Cardiac fibroblast (primary cell): ENCODE data around the gene CYP46A1.
A peak's percentile ranks its signal among the peaks of the same experiment; 100 is the strongest.

Experiments used
- DNase-seq, 2 donors: peaks; one replicate each; pipeline versions ENCODE4 v3.0.0 to v3.0.0-alpha.2; 2010; ENCODE audit warnings: low read depth in 2 of 2
- H3K4me3 ChIP-seq, 2 donors: replicated peaks in 1 of 2; 1 replicate in 1 of 2; 2 replicates in 1 of 2; pipeline ENCODE4 v1.5.1; 2011; ENCODE audit warnings: low read depth in 2 of 2, low read length in 2 of 2, mild to moderate bottlenecking in 2 of 2, moderate library complexity in 1 of 2
- TF ChIP-seq, protein P1 (sequence below): IDR thresholded peaks from one replicate; pipeline ENCODE4 v1.5.1; 2011; ENCODE audit warnings: low read depth, mild to moderate bottlenecking, low read length, inconsistent platforms

Gene CYP46A1

DNA sequence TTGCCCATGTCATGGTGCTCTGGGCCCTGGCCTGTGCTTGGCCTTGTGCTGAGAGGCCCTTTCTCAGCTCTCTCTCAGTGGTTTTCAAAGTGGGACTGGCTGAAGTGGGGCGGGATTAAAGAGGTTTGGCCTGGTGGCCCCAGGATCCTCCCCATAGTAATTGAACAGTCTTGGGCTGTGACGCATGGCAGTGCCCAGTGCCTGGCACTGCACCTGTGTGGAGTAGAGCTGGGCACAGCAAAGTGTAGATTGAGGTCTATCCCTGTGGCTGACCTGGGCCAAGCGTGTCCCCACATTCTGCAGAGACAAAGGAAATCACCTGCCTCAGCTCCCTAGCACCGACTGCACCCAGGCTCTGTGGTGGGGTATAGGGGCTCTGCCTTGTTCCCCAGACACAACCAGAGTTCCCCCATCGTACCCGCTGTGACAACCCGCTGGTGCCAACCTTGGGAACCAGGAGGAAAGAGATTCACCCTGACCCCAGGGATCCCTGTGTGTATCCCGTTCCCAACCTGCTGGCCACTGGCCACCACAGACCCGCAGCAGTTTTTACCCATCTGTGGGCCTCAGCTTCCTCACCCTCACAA is 9.9 kb upstream of the CYP46A1 start:
- TF ChIP-seq, protein P1, sequence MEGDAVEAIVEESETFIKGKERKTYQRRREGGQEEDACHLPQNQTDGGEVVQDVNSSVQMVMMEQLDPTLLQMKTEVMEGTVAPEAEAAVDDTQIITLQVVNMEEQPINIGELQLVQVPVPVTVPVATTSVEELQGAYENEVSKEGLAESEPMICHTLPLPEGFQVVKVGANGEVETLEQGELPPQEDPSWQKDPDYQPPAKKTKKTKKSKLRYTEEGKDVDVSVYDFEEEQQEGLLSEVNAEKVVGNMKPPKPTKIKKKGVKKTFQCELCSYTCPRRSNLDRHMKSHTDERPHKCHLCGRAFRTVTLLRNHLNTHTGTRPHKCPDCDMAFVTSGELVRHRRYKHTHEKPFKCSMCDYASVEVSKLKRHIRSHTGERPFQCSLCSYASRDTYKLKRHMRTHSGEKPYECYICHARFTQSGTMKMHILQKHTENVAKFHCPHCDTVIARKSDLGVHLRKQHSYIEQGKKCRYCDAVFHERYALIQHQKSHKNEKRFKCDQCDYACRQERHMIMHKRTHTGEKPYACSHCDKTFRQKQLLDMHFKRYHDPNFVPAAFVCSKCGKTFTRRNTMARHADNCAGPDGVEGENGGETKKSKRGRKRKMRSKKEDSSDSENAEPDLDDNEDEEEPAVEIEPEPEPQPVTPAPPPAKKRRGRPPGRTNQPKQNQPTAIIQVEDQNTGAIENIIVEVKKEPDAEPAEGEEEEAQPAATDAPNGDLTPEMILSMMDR = no peak
- H3K4me3 ChIP-seq = no peak overlapping the region
- no peak for DNase-seq

DNA sequence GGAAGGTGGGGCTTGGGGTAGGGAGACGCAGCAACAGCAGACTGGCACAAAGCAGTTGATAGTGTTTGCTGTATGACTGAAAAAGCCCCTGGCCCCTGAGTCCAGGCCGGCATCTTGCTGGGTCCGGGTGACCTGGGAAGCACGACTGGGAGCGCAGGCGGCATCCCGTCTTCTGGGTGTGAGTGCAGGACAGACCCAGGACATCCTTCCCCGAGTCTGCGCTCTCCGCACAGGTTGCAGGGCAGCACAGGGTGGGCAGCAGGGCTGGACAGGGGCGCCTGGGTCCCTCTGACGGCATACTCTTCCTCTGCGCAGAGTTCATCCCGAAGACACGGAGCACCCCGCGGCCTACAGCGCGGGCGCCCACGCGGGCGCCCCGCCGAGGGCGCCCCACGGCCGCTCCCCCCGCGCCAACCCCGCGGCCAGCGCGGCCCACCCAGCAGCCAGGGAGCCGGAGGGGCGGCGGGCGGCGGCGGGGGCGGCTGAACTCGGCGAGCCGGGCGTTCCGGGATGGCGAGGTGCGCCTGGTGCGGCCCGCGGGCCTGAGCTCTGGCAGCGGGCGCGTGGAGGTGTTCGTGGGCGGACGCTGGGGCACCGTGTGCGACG is 9.2 kb upstream of the CYP46A1 start:
- TF ChIP-seq, protein P1 = no peak
- no peak for DNase-seq
- H3K4me3 ChIP-seq = no peak overlapping the region

DNA sequence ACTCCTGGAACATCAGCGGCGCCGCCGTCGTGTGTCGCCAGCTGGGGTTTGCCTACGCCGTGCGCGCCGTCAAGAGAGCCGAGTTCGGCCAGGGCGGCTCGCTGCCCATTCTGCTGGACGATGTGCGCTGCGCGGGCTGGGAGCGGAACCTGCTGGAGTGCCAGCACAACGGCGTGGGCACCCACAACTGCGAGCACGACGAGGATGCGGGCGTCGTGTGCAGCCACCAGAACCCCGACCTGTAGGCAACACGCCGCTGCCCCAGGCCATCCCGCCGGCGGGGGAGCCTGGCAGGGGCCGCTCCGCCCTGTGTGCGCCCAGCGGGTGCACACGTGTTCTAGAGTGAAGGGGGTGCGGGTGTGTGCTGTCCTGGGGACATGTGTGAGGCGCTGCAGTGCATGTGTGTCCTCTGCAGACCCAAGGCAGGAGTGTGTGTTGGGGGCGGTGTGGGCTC is 8.7 kb upstream of the CYP46A1 start:
- no peak for DNase-seq
- TF ChIP-seq, protein P1 = no peak
- no peak overlapping the region for H3K4me3 ChIP-seq

DNA sequence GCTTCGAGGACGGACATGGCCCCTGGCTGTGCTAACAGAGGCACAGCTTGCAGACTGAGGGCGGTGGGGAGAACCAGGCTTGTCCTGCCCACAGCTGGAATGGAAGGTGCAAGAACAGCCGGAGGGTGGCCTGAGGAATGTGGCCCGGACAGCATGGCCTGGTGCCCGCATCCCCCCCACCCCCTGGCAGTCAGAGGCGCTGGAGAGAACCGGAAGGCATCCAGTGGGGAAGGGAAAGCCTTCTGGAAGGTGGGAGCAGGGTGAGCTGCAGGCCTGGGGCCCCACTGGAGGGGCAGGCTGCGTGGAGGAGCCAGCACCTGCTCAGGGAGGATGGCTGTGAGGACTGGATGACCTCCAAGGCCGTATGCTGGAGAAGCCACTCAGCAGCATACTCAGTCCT is 8.1 kb upstream of the CYP46A1 start:
- H3K4me3 ChIP-seq = no peak overlapping the region
- TF ChIP-seq, protein P1 = no peak
- DNase-seq = no peak

DNA sequence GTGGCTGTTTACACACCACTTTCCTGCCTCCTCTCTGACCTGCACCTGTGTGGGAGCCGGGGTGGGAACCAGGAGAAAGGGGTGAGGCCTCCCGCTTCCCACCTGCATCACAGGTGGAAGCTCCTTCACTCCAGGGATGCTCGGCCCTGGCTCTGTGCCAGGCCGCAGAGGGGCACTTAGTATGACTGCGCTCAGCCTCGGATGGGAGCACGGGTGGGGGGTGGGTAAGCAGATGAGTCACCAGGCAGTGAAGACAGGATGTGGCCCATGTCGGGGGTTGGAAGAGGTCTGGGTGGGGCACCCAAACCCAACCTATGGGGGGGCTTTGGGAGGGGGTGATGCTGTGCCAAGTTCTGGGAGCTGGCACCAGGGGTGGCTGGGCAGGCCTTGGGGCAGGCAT is 7.4 kb upstream of the CYP46A1 start:
- peak in 1 of 2 donors; percentile 13 for DNase-seq
- H3K4me3 ChIP-seq = no peak overlapping the region
- TF ChIP-seq, protein P1 = no peak

DNA sequence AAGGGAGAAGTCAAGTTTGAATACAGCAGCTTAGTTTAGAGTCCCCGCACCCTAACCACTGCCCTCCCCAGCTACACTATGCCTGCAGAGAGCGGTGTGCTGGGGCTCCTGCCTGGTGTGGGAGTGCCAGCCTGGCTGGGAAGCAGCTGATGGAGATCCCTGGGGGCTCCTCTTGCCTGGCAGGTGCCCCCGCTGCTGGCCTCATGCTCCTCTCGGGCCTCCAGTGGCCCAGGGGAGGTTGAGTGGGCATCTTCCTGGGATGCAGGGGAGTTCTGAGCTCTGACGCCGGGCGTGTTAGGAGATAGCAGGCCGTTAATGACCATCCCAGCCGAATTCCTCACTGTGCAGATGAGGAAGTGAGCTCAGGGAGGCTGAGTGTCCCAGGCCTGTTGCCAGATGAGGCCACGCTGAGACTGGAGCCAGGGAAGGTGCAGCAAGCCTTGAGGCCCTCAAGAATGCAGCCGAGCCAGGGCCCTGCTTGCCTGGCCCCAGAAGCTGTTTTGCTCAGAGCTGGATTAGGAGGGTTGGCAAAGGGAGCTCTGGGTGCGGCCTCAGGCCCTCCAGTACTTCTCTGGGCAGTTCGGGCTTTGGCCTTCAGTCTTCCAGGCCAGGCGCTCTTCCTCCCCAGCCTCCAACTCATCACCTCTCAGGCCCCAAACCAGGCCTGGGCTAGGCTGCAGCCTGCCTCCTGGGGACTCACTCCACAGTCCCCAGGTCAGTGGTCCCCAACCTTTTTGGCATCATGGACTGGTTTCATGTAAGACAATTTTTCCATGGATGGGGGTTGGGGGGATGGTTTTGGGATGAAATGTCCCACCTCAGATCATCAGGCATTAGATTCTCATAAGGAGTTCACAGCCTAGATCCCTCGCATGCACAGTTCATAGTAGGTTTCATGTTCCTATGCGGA is 6.6 kb upstream of the CYP46A1 start:
- TF ChIP-seq, protein P1 = no peak
- peak; percentile 48 to 64 for DNase-seq
- no peak overlapping the region for H3K4me3 ChIP-seq
